Endothelial cell of umbilical vein (primary cell): Measurements from ENCODE around the gene PNPLA2. TPM values are rescaled to one million over a fixed set of nuclear protein-coding genes. Genes with fewer than 3 reads are reported as not detected.

Source experiments
- BruUV-seq: library from RNA; stranded (reverse); fragments of 400-500 nt; replicated peaks from 2 replicates; lab custom pipeline; 2021; lab: Mats Ljungman, UMichigan
- CTCF ChIA-PET: fragments of 300-600, 350-600 bp; sonication (Branson Sonifier 250); formaldehyde crosslinking; loops from one replicate; lab custom pipeline; 2021; ENCODE audit warnings: antibody characterized with exemption, inconsistent platforms; lab: Charles Lee
- POLR2A ChIA-PET: fragments of 300-600, 350-600 bp; sonication (Branson Sonifier 250); formaldehyde crosslinking; loops from one replicate; lab custom pipeline; 2021; ENCODE audit warnings: antibody characterized with exemption, inconsistent platforms; lab: Charles Lee
- DNase-seq: peaks from one replicate; pipeline ENCODE4 v3.0.0-alpha.2; 2011; ENCODE audit warnings: low read depth, low spot score
- FAIRE-seq: peaks from 2 replicates; lab custom pipeline; 2011; peaks lifted over from hg19 to GRCh38; lab: Jason Lieb, UNC
- H2AFZ ChIP-seq: 2 replicates; pipeline ENCODE4 v1.6.0; 2012; ENCODE audit warnings: low read depth, low read length, control low read depth, inconsistent platforms
- H3K27ac ChIP-seq: 2 replicates; pipeline ENCODE4 v1.5.1; 2011; ENCODE audit warnings: low read depth, mild to moderate bottlenecking, control low read depth, low read length, moderate library complexity; ENCODE audit not compliant: insufficient read depth
- H3K27me3 ChIP-seq, 2 experiments: 2 replicates each; pipeline versions ENCODE4 v1.6.0 to v1.6.1; 2011; ENCODE audit warnings: low read length in 2 of 2, mixed read lengths in 1 of 2; ENCODE audit not compliant: control insufficient read depth in 2 of 2, insufficient read depth in 2 of 2
- H3K36me3 ChIP-seq, 2 experiments: 2 replicates in 1 of 2; 3 replicates in 1 of 2; pipeline ENCODE4 v1.5.1; 2011; ENCODE audit warnings: low read length in 2 of 2, mild to moderate bottlenecking in 1 of 2, moderate library complexity in 1 of 2; ENCODE audit not compliant: control insufficient read depth in 2 of 2, insufficient read depth in 2 of 2; ENCODE audit errors: extremely low read depth in 1 of 2
- H3K4me1 ChIP-seq: 3 replicates; pipeline ENCODE4 v1.5.1; 2011; ENCODE audit warnings: mild to moderate bottlenecking, low read length; ENCODE audit not compliant: control insufficient read depth, insufficient read depth; ENCODE audit errors: extremely low read depth
- H3K4me2 ChIP-seq: 2 replicates; pipeline ENCODE4 v1.6.1; 2011; ENCODE audit warnings: low read length, control low read depth, mixed read lengths; ENCODE audit not compliant: insufficient read depth
- H3K4me3 ChIP-seq, 3 experiments: fragments of 200-600 bp in 1 of 3; sonication (generic), shearing (Covaris generic) in 1 of 3; replicated peaks in 1 of 3; 2 replicates each; pipeline ENCODE4 v1.5.1; 2011 to 2016; ENCODE audit warnings: control low read depth in 3 of 3, low read length in 3 of 3, mild to moderate bottlenecking in 2 of 3, inconsistent platforms in 1 of 3, low read depth in 1 of 3, moderate library complexity in 1 of 3; ENCODE audit not compliant: insufficient read depth in 1 of 3
- H3K79me2 ChIP-seq: 2 replicates; pipeline ENCODE4 v1.6.0; 2012; ENCODE audit warnings: low read length, inconsistent platforms; ENCODE audit not compliant: control insufficient read depth, insufficient read depth
- H3K9ac ChIP-seq: replicated peaks from 2 replicates; pipeline ENCODE3; 2011; ENCODE audit warnings: low read length, control low read depth; ENCODE audit not compliant: insufficient read depth; ENCODE audit errors: extremely low read depth
- H3K9me1 ChIP-seq: replicated peaks from 3 replicates; pipeline ENCODE4 v1.6.0; 2011; ENCODE audit warnings: mild to moderate bottlenecking, low read length; ENCODE audit not compliant: control insufficient read depth, insufficient read depth; ENCODE audit errors: extremely low read depth
- H3K9me3 ChIP-seq: replicated peaks from 2 replicates; pipeline ENCODE4 v1.5.1; 2012; ENCODE audit warnings: low read length, inconsistent platforms; ENCODE audit not compliant: control insufficient read depth, insufficient read depth
- H4K20me1 ChIP-seq: replicated peaks from 2 replicates; pipeline ENCODE3; 2011; ENCODE audit warnings: mild to moderate bottlenecking, low read length; ENCODE audit not compliant: control insufficient read depth, insufficient read depth; ENCODE audit errors: extremely low read depth
- CTCF ChIP-seq, 2 donors: IDR thresholded peaks; 1 replicate in 1 of 2; 2 replicates in 1 of 2; pipeline ENCODE4 v1.5.1; 2011; ENCODE audit warnings: low read length in 2 of 2, mild to moderate bottlenecking in 2 of 2, moderate library complexity in 2 of 2, control low read depth in 1 of 2, inconsistent platforms in 1 of 2, low read depth in 1 of 2; ENCODE audit not compliant: insufficient read depth in 1 of 2; ENCODE audit errors: extremely low read depth in 1 of 2
- EZH2 ChIP-seq: IDR thresholded peaks from 2 replicates; pipeline ENCODE4 v1.6.1; 2012; ENCODE audit warnings: borderline replicate concordance, low read depth, mild to moderate bottlenecking, moderate library complexity, low read length, inconsistent platforms; ENCODE audit not compliant: severe bottlenecking
- FOS ChIP-seq: IDR thresholded peaks from 2 replicates; pipeline ENCODE4 v1.6.1; 2011; ENCODE audit warnings: mild to moderate bottlenecking, low read length, moderate library complexity, borderline replicate concordance; ENCODE audit not compliant: insufficient read depth
- GATA2 ChIP-seq: IDR thresholded peaks from 2 replicates; pipeline ENCODE4 v1.7.0; 2011; ENCODE audit warnings: low read depth, mild to moderate bottlenecking, moderate library complexity, mixed read lengths, low read length; ENCODE audit not compliant: insufficient read length, insufficient read depth
- JUN ChIP-seq: IDR thresholded peaks from 2 replicates; pipeline ENCODE4 v1.6.1; 2011; ENCODE audit warnings: borderline replicate concordance, low read depth; ENCODE audit not compliant: insufficient read length, insufficient read depth
- MAX ChIP-seq: IDR thresholded peaks from 2 replicates; pipeline ENCODE4 v1.6.1; 2011; ENCODE audit not compliant: insufficient read depth, insufficient read length
- MYC ChIP-seq: IDR thresholded peaks from one replicate; pipeline ENCODE4 v1.6.1; 2011; ENCODE audit warnings: mild to moderate bottlenecking, low read depth, low read length
- POLR2A ChIP-seq: IDR thresholded peaks from 2 replicates; pipeline ENCODE4 v1.6.1; 2012; ENCODE audit warnings: low read depth, mild to moderate bottlenecking, control low read depth, low read length
- POLR2AphosphoS5 ChIP-seq: IDR thresholded peaks from 2 replicates; pipeline ENCODE4 v1.6.1; 2012; ENCODE audit warnings: low read depth, mild to moderate bottlenecking, control low read depth, low read length, moderate library complexity; ENCODE audit not compliant: insufficient read depth
- dilution Hi-C: fragments of 300-500 bp; cut with MboI; formaldehyde crosslinking; loops from one replicate; pipeline ENCODE4 v1.15.0; 2019; ENCODE audit warnings: low sequenced_read_pairs; ENCODE audit not compliant: extremely low pct_ligation_motif_present
- intact Hi-C: fragments of 100-400 bp; cut with micrococcal nuclease; formaldehyde crosslinking; loops from one replicate; pipeline ENCODE4 v1.10.0; 2022
- polyA plus RNA-seq, 4 experiments: library from polyadenylated mRNA; depleted of rRNA in 3 of 4; stranded (reverse) in 3 of 4; unstranded in 1 of 4; fragments of >200 nt; gene quantifications; 2 replicates each; pipeline versions ENCODE4 v1.2.1 to v1.2.3, GENCODE V29; 2011 to 2012; ENCODE audit warnings: missing spikeins in 1 of 4
- total RNA-seq: library from RNA; stranded (reverse); gene quantifications from 2 replicates; pipeline ENCODE4 v1.2.3, GENCODE V29; 2021

The PNPLA2 gene
- total and polyA plus RNA-seq, 2 donors (not counting 3 experiments of a cell fraction or from before 2014, with no cell fraction given) = 73.1 to 75.6 TPM

- Histone ChIP-seq H3K4me3 (peak overlapping the region; percentile 6 to 70 (median 67)), H3K4me2 (peak overlapping the region; percentile 75), H3K79me2 (peaks cover 44% of the 10 kb centered on the region), H3K9me1 (no peaks in the 10 kb centered on the region), H3K4me1 (peaks cover 37% of the 10 kb centered on the region), H3K27ac (peak overlapping the region; percentile 79), H3K27me3 (no peaks in the 10 kb centered on the region), H2AFZ (no peak overlapping the region), H3K9me3 (no peaks in the 10 kb centered on the region), H4K20me1 (no peaks in the 10 kb centered on the region), H3K9ac (peak overlapping the region; percentile 85), H3K36me3 (peaks cover 22 to 35% of the 10 kb centered on the region in 2 experiments)
- intact Hi-C loops = loop anchor here (1.0 to 2.0 kb wide), 2 partner anchors 10 to 16 kb away; partner anchors contain the start of gene PNPLA2
- CTCF ChIA-PET = interaction anchor here (1.3 to 2.9 kb wide), 4 partner anchors 10 to 30 kb away, joined by 3 to 19 read pairs (median 8); partner anchors contain the start of genes PIDD1, PNPLA2 and TSPAN4
- TF ChIP-seq JUN (peak; percentile 64), MAX (no peak), GATA2 (no peak), EZH2 (no peak), POLR2A (peak; percentile 76), MYC (peak; percentile 49), POLR2AphosphoS5 (peak; percentile 95), FOS (peak; percentile 94), CTCF (IDR thresholded peaks at IDR 0.05; ENCODE audit: extremely low read depth in 1 of 2, insufficient read depth in 1 of 2, low read depth in 1 of 2, low read length in 2 of 2) (no peak)
- BruUV-seq = TSS peak; percentile 63
- peak; percentile 93 for DNase-seq
- FAIRE-seq = peak; percentile 98
- dilution Hi-C loops = no loop called here
- POLR2A ChIA-PET = interaction anchor here (0.8 to 3.3 kb wide), 4 partner anchors 9 to 38 kb away, joined by 3 to 25 read pairs (median 8); partner anchors contain the start of genes PNPLA2, POLR2L and TSPAN4
Measured at GRCh38 chr11:834371-835316, 15.9 kb downstream of the PNPLA2 start.
